NCI-H2171 (cell line): ENCODE measurements around the gene TIPRL.
A peak's percentile ranks its signal among the peaks of the same experiment; 100 is the strongest.
"Not testable (repeated sequence)": the region's sequence is repeated elsewhere in the genome, so short reads cannot be mapped to it uniquely, and the experiment has no call there.

Experiments
- DNase-seq: peaks from one replicate; lab custom pipeline; 2025; lab: John Stamatoyannopoulos, UW

Gene TIPRL

GRCh38 chr1:168178638-168179437 is at the start of gene TIPRL:
TSS of gene TIPRL (plus strand) at chr1:168178962. CDS start at chr1:168179078, 116 bp downstream.
- peak; percentile 98 for DNase-seq

DNA sequence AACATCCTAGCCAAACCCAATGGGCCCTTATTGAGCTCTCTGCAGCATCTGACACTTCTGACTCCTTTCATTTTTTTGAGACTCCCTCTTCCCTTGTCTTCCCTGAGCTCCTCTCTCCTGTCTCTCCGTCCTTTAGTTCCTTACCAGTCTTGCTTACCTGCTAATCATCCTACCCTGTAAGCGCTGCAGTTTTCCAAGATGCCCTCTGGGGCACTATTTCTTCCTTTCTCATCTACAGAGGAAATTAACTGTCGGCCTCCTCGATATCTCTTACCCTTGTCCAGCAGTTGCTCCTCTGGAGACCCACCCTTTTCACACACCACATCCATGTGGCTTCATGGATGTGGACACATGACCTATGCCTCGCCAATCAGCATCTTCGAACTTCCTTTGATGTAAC is 48.8 kb upstream of the TIPRL start:
- no peak for DNase-seq

DNA sequence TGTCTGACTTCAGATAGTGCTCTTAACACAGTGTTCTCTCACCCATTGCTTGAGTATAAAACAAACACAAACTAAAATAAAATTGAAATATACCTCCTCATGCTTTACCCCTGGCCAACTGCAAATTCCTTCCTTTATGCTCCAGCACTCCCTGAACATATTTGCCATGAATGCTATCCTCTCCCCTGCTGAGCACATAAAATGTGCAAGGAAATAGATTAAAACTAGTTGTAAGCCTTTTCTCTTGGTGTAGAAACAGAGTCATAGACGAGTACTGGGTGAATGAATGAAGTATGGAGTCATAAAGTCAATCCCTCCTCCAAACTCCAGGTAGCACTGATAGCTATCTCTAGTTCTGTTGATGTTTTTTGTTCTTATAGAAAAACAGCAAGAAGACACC is 44.6 kb upstream of the TIPRL start:
- DNase-seq = no peak

DNA sequence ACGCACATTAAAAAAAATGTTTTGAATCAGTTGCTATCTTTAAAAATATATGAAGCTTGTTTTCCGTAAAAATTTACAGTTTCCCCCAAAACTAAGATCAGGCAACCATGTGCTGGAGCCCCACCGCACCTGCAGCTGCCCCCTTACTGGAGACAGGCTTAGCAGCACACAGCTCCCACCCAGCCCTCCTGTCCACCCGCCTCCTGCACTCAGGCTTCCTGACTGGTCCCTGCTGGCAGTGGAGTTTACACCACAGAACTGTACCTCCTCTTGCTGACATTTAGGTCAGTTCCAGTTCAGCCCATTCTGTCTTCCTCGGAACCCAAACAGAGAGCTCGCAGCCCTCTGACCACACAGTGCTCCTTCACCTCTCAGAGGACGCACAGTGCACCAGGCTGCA is 44.1 kb upstream of the TIPRL start:
- DNase-seq = no peak

- DNase-seq = no peak
These were observed 43.4 kb upstream of the TIPRL start for GRCh38 chr1:168135116-168135920.

GRCh38 chr1:168135921-168136708 is 42.6 kb upstream of the TIPRL start:
- DNase-seq = peak; percentile 23

DNA sequence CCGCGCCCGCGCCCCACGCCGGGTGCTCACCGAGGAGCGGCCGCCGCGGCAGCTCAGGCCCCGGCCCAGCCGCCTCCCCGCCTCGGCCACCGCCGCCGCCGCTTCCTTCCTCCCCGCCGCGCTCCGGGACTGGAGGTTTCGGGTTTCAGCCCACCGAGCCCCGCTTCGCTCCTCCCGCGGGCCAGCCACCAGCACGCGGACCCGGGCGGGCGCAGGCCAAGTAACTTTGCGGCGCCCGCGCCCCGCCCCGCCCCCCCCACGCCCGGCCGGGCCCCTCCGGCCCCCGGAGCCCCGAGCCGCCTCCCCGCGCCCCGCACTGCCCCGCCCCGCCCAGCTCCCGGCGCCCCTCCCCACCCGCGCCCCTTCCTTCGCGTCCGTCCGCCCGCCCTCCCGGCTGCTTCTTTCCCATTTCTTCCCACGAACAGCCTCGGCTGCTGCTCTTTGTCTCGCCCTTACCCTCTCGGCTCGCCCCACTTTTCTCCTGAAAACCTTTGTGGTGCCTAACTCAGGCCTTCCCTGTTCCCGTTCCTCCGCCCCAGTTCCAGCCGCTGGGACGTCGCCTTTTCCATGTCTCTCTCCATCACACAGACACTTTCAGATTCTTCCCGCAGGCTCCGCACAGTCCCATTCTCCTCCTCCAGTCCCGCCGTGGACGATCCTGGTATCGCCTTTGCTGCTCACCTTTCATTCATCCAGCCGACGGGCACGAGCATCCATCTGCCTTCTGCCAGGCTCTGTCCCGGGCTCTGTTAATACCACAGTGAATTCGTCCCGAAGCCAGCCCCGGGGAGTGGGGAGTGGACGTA is 41.9 kb upstream of the TIPRL start, which contains the start of gene GPR161:
TSS of gene GPR161 (minus strand) at position 222 of the 806 bp plus-strand sequence. CDS start 32,080 bp downstream, outside the sequence.
- peak; percentile 38 for DNase-seq

- DNase-seq = no peak
These were observed 41.3 kb upstream of the TIPRL start for GRCh38 chr1:168137515-168137821.

DNA sequence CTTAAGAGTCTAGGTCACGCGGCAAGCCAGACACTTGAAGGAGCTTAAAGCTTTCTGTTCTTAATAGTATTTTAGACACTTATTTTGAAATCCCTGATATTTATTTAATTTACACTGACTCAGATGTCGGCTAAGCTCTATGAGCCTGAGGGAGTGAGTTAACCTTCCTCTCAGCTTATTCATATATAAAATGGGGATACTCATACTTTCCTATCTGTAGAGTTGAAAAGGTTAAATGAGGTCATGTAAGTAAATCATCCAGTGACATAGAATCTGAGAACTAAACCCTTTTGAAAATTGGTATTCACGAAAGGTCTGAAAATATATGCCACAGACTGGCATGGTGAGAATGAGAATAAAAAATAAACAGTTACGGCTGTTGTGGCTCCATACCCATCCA is 40.6 kb upstream of the TIPRL start:
- no peak for DNase-seq

DNA sequence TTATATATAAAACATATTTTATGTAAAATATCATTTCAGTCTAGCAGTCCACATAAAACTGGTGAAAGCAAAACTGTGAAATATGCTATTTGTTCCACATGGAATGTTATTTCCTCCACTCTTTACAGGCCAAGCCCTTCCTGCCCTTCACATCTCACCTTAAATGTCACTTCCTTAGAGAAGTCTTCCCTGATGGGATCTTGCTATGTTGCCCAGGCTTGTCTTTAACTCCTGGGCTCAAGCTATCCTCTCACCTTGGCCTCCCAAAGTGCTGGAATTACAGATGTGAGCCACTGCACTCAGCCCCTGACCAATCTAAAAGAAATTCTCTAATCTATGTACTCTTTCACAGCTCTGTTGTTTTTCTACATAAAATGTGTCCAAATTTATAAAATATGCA is 39.7 kb upstream of the TIPRL start:
- no peak for DNase-seq

DNA sequence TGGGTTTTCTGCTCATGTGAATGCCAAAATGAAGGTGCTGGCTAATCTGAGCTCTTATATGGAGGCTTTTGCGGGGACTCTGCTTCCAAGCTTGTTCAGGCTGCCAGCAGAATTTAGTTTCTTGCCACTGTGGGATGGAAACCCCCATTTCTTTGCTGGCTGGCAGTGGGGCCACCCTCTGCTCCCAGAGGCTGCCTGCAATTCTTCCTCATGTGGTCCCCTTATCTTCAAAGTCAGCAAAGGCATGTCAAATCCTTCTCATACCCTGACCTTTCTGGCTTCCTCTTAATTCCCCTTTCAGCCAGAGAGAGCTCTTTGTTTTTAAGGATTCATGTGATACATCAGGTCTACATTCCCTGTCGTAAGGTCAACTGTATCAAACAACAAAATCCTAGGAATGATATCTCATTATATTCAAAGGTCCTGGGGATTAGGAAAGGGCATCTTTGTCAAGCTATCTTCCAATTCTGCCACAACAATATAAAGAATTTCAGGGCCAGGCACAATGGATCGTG is 36.8 kb upstream of the TIPRL start:
- DNase-seq = no peak

GRCh38 chr1:168145184-168146159 is 33.3 kb upstream of the TIPRL start:
- DNase-seq = peak; percentile 52

DNA sequence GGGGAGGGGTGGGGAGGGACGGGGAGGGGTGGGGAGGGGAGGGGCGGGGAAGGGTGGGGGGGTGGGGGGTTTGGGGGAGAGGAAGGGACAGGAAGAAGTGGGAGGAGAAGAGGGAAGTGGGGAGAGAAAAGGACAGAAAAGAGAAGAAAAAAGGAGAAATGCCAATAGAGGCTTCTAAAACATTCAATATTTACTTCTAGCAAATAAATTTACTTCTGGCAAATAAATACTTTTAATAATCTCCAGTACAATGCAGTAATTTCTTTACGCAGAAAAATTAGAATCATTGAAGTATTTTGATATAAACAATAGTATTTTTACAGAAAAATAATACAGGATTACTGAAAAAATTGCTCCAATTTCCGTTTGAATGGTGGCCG is 32.6 kb upstream of the TIPRL start:
- no peak for DNase-seq

- no peak for DNase-seq
These were observed 32.1 kb upstream of the TIPRL start for GRCh38 chr1:168146626-168147025.

GRCh38 chr1:168148916-168149315 is 29.8 kb upstream of the TIPRL start:
- DNase-seq = no peak

DNA sequence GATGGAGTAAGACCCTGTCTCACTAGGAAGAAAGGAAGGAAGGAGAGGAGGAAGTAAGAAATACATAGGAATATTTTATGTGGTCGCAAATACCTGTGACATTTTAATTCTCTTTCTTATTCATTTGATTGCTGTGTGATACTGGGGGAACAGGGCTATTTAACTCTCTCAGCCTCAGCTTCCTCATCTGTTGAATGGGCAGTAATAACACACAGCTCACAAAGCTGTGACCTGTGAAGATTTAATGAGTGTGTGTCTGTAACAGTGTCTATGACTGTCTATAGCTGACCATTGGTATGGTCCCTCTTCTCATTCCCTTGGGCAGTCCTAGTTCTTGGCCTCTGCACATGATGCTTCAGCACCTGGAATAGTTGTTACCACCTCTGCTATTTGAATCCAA is 28.5 kb upstream of the TIPRL start:
- DNase-seq = no peak

DNA sequence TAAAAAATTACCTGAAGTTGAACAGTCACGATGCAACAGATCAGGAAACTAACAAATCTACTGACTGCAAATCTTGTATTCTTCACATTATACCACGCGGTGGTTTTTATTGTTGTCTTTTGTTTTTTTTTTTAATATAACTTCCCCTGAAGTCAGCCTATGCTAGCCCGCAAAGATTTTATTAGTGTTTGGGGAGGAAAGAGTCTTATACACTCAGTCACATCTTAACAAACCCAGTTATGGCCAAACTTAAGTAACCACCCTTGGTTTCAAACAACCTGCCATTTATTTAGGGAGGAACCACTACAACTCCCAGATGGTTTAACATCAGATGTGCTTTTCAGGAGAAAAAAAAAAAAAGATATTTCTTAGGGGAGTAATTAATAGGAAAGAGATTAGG is 26.8 kb upstream of the TIPRL start:
- no peak for DNase-seq

- DNase-seq = not testable (repeated sequence)
These were observed 24.1 kb upstream of the TIPRL start for GRCh38 chr1:168154707-168155106.

DNA sequence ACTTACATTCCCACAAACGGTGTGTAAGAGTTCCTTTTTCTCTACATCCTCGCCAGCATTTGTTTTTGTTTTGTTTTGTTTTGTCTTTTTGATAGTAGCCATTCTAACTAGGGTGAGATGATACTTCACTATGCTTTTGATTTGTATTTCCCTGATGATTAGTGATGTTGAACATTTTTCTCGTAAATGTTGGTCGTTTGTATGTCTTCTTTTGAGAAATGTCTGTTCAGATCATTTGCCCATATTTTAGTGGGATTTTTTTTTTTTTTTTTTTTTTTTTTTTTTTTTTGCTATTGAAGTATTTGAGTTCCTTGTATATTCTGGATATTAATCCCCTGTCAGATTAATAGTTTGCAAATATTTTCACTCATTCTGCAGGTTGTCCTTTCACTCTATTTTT is 22.9 kb upstream of the TIPRL start:
- DNase-seq = no peak

DNA sequence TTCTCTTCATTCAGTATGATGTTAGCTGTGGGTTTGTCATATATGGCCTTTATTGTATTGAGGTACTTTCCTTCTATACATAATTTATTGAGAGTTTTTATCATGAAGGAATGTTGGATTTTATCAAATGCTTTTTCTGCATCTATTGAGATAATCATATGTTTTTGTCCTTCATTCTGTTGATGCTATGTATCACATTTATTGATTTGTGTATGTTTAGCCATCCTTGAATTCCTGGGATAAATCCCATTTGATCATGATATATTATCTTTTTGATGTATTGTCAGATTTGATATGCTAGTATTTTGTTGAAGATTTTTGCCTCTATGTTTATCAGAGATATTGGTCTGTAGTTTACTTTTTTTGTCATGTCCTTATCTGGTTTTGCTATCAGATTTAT is 21.1 kb upstream of the TIPRL start:
- no peak for DNase-seq
